Naive thymus-derived CD4-positive, alpha-beta T cell (primary cell): ENCODE measurements around the gene TATDN2. TPM values are rescaled to one million over a fixed set of nuclear protein-coding genes. Genes with fewer than 3 reads are reported as not detected.
A peak's percentile ranks its signal among the peaks of the same experiment; 100 is the strongest.

Experiments used
- ATAC-seq: fragments of 150-1000 bp; cut with Tn5 transposase; 2 replicates; pipeline ENCODE4 v1.10.0; 2021; ENCODE audit warnings: mild to moderate bottlenecking, moderate library complexity
- CTCF ChIA-PET: fragments of 350-600 bp; sonication (Branson Sonifier 250); formaldehyde crosslinking; loops from one replicate; lab custom pipeline; 2021; ENCODE audit warnings: antibody characterized with exemption; lab: Charles Lee
- POLR2A ChIA-PET: fragments of 350-600 bp; sonication (Branson Sonifier 250); formaldehyde crosslinking; loops from one replicate; lab custom pipeline; 2021; ENCODE audit warnings: antibody characterized with exemption, inconsistent platforms; lab: Charles Lee
- DNase-seq, 9 donors: peaks; one replicate each; pipeline versions ENCODE4 v3.0.0 to v3.0.0-alpha.2; 2020 to 2022; ENCODE audit warnings: mixed read lengths in 1 of 9
- H3K27ac ChIP-seq: one replicate; pipeline ENCODE4 v1.7.0; 2013; ENCODE audit warnings: mild to moderate bottlenecking, low read depth, low read length, moderate library complexity
- H3K27me3 ChIP-seq, 2 donors: one replicate each; pipeline ENCODE4 v1.7.0; 2013; ENCODE audit warnings: low read length in 2 of 2, mild to moderate bottlenecking in 2 of 2, moderate library complexity in 2 of 2; ENCODE audit not compliant: control insufficient read depth in 2 of 2, insufficient read depth in 2 of 2
- H3K36me3 ChIP-seq, 3 experiments: 1 replicate in 2 of 3; 2 replicates in 1 of 3; pipeline ENCODE4 v1.7.0; 2013; ENCODE audit warnings: low read length in 3 of 3, mild to moderate bottlenecking in 3 of 3, moderate library complexity in 1 of 3; ENCODE audit not compliant: insufficient read depth in 3 of 3, control insufficient read depth in 2 of 3
- H3K4me1 ChIP-seq, 2 donors: one replicate each; pipeline ENCODE4 v1.7.0; 2013; ENCODE audit warnings: low read length in 2 of 2, mild to moderate bottlenecking in 2 of 2, moderate library complexity in 1 of 2; ENCODE audit not compliant: control insufficient read depth in 2 of 2, insufficient read depth in 2 of 2
- H3K4me3 ChIP-seq: 2 replicates; pipeline ENCODE4 v1.7.0; 2013; ENCODE audit warnings: mild to moderate bottlenecking, low read length
- H3K9me3 ChIP-seq, 3 experiments: 1 replicate in 2 of 3; 2 replicates in 1 of 3; pipeline ENCODE4 v1.7.0; 2013; ENCODE audit warnings: low read length in 3 of 3; ENCODE audit not compliant: control insufficient read depth in 2 of 3
- H3K27ac Mint-ChIP-seq, 9 donors: one replicate each; pipeline ENCODE4 v1.8.0; 2020 to 2022; ENCODE audit warnings: mixed read lengths in 9 of 9, mild to moderate bottlenecking in 8 of 9, moderate library complexity in 5 of 9, inconsistent platforms in 2 of 9
- H3K27me3 Mint-ChIP-seq, 5 donors: one replicate each; pipeline ENCODE4 v1.8.0; 2021 to 2022; ENCODE audit warnings: mixed read lengths in 5 of 5, mild to moderate bottlenecking in 1 of 5
- H3K36me3 Mint-ChIP-seq, 5 donors: one replicate each; pipeline ENCODE4 v1.8.0; 2020 to 2022; ENCODE audit warnings: mixed read lengths in 5 of 5, mild to moderate bottlenecking in 3 of 5, inconsistent platforms in 1 of 5
- H3K4me1 Mint-ChIP-seq, 7 donors: one replicate each; pipeline ENCODE4 v1.8.0; 2020 to 2022; ENCODE audit warnings: mixed read lengths in 7 of 7, mild to moderate bottlenecking in 3 of 7, inconsistent platforms in 1 of 7
- H3K4me3 Mint-ChIP-seq, 10 donors: one replicate each; pipeline ENCODE4 v1.8.0; 2020 to 2022; ENCODE audit warnings: mild to moderate bottlenecking in 10 of 10, mixed read lengths in 10 of 10, moderate library complexity in 6 of 10, inconsistent platforms in 2 of 10
- H3K9me3 Mint-ChIP-seq, 11 donors: one replicate each; pipeline ENCODE4 v1.8.0; 2020 to 2022; ENCODE audit warnings: mixed read lengths in 11 of 11, mild to moderate bottlenecking in 4 of 11, inconsistent platforms in 1 of 11, moderate library complexity in 1 of 11
- intact Hi-C, 2 donors: fragments of 100-400 bp; cut with micrococcal nuclease; formaldehyde crosslinking; loops; one replicate each; pipeline ENCODE4 v1.15.1; 2023
- polyA plus RNA-seq, 2 donors: library from polyadenylated mRNA; unstranded; fragments of 300-500 nt; fragmentation: Illumina TruSeq; gene quantifications; one replicate each; pipeline ENCODE4 v1.2.3, GENCODE V29; 2021
- total RNA-seq, 6 experiments: library from RNA in 5 of 6; stranded (reverse) in 5 of 6; gene quantifications; 1 replicate in 5 of 6; 2 replicates in 1 of 6; pipeline ENCODE4 v1.2.3 and lab custom pipeline; 2021 to 2026

TATDN2 gene
- total and polyA plus RNA-seq, 7 experiments from 2014 or later: 12.9 to 88.8 (median 68.7) TPM

DNA sequence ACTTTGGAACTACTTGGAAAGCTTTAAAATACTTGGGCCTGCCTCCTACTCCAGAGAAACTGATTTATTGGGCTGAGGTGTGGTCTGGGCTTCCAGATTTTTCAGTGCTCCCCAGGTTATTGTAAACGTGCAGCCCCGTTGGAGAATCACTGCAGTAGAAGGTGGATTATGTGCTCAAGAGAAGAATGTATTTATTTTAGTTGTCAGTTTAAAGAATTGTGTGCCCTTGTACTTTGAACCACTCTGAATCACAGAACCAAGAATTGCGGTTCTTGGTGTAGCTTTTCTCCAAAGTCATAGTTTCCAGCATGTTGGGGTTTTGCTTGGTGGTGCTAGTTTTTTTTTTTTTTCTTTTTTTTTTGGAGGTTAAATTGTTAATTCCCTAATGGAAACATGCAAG, 1.6 kb downstream of the TATDN2 start:
- peak overlapping the region; percentile 96 to 100 (median 99) for H3K4me3 Mint-ChIP-seq
- ChIA-PET CTCF (interaction anchor here (0.6 kb wide), 1 partner anchor 51 kb away, joined by 4 read pairs; no protein-coding TSS in a partner anchor), POLR2A (interaction anchor here (1.3 to 6.0 kb wide), 3 partner anchors 9 to 56 kb away, joined by 3 to 71 read pairs (median 4); no protein-coding TSS in a partner anchor)
- Histone ChIP-seq H3K27me3 (no peaks in the 10 kb centered on the region), H3K36me3 (peaks cover 0 to 32% (median 4%) of the 10 kb centered on the region in 3 experiments), H3K4me1 (peaks cover 34 to 38% of the 10 kb centered on the region in 2 donors), H3K27ac (peak overlapping the region; percentile 80), H3K9me3 (peaks cover 0 to 9% (median 7%) of the 10 kb centered on the region in 3 experiments), H3K4me3 (peak overlapping the region; percentile 99)
- peak in 2 of 9 donors; percentile 33 for DNase-seq
- H3K36me3 Mint-ChIP-seq: peaks cover 13 to 75% (median 24%) of the 10 kb centered on the region in 5 donors
- H3K9me3 Mint-ChIP-seq: peaks cover 0 to 15% (median 7%) of the 10 kb centered on the region in 11 donors
- ATAC-seq: no peak
- peaks cover 54 to 69% (median 58%) of the 10 kb centered on the region in 7 donors for H3K4me1 Mint-ChIP-seq
- intact Hi-C loops: loop anchor here (1.0 to 2.0 kb wide), 6 partner anchors 37 to 853 kb away; partner anchors contain the start of genes SETD5 (in 2 of the 2), ARPC4 (in 1 of the 2), BRPF1 (in 1 of the 2) and FANCD2 (in 1 of the 2)
- H3K27ac Mint-ChIP-seq: peak overlapping the region; percentile 83 to 96 (median 92)
- H3K27me3 Mint-ChIP-seq: no peaks in the 10 kb centered on the region

DNA sequence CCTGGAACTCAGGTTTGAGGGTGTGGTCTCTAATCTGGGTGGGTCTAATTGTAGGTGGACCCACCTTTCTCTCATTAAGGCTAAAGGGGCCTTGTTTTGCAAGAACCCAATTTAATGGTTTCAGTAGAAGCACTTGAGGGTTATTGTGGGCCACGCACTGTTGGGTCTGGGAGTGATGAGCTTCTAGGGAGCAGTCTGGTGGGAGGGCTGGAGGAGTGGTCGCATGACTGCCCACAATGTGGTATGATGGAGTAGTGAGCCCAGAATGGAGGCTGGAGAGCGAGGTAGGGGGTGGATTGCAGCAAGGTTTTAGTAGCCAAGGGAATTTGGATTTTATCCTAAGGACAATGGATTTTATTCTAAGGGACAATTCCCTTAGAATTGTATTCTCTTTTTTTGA, 2.7 kb downstream of the TATDN2 start:
- intact Hi-C loops: no loop called here
- H3K36me3 ChIP-seq: peaks cover 0 to 36% (median 4%) of the 10 kb centered on the region in 3 experiments
- CTCF ChIA-PET: interaction anchor here (0.7 to 1.2 kb wide), 2 partner anchors 13 to 42 kb away, joined by 3 read pairs; no protein-coding TSS in a partner anchor
- peaks cover 0 to 1% (median 0%) of the 10 kb centered on the region in 3 experiments for H3K9me3 ChIP-seq
- no peak for ATAC-seq
- H3K4me1 ChIP-seq: peaks cover 34 to 38% of the 10 kb centered on the region in 2 donors
- Mint-ChIP-seq H3K9me3 (peaks cover 0 to 10% (median 2%) of the 10 kb centered on the region in 11 donors), H3K4me3 (peak overlapping the region; percentile 96 to 100 (median 99)), H3K27me3 (no peaks in the 10 kb centered on the region), H3K36me3 (peaks cover 13 to 70% (median 24%) of the 10 kb centered on the region in 5 donors), H3K27ac (peak overlapping the region; percentile 83 to 96 (median 92)), H3K4me1 (peaks cover 57 to 80% (median 68%) of the 10 kb centered on the region in 7 donors)
- peak overlapping the region; percentile 99 for H3K4me3 ChIP-seq
- H3K27me3 ChIP-seq: no peaks in the 10 kb centered on the region
- DNase-seq: no peak
- POLR2A ChIA-PET: interaction anchor here (1.2 to 6.0 kb wide), 4 partner anchors 8 to 57 kb away, joined by 3 to 71 read pairs (median 4); no protein-coding TSS in a partner anchor
- peak overlapping the region; percentile 23 for H3K27ac ChIP-seq

DNA sequence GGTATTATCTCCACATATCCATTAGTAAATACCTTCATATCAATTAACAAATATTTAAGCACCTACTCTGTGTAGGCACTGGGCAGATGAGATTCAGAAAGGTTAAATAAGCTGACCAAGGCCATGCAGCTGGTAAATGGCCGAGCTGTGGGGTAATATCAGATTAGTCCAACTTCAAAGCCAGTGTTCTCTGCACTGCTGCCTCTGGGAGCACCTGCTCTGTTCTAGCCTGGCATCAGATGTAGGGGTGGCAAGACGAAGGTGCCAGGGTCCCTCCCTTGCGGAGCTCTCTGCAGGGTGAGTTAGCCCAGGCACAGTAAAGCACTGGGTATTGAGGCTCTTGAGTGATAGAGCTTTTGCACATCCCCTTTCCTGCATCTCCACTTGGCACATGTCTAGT, 5.5 kb downstream of the TATDN2 start:
- Mint-ChIP-seq H3K4me1 (peaks cover 57 to 90% (median 73%) of the 10 kb centered on the region in 7 donors), H3K9me3 (no peaks in the 10 kb centered on the region), H3K27ac (peak overlapping the region; percentile 41 to 88 (median 75)), H3K36me3 (peaks cover 18 to 59% (median 29%) of the 10 kb centered on the region in 5 donors), H3K27me3 (no peaks in the 10 kb centered on the region), H3K4me3 (peak overlapping the region in 8 of 10 donors; percentile 10 to 96 (median 46))
- intact Hi-C loops: no loop called here
- peaks cover 32% of the 10 kb centered on the region in 2 donors for H3K4me1 ChIP-seq
- H3K27me3 ChIP-seq: no peaks in the 10 kb centered on the region
- ChIA-PET POLR2A (interaction anchor here (1.9 kb wide), 1 partner anchor 10 kb away, joined by 10 read pairs; no protein-coding TSS in a partner anchor), CTCF (no interaction called here)
- H3K9me3 ChIP-seq: no peaks in the 10 kb centered on the region
- ATAC-seq: no peak
- no peak overlapping the region for H3K27ac ChIP-seq
- no peak overlapping the region for H3K4me3 ChIP-seq
- H3K36me3 ChIP-seq: peaks cover 0 to 47% (median 4%) of the 10 kb centered on the region in 3 experiments
- no peak for DNase-seq

DNA sequence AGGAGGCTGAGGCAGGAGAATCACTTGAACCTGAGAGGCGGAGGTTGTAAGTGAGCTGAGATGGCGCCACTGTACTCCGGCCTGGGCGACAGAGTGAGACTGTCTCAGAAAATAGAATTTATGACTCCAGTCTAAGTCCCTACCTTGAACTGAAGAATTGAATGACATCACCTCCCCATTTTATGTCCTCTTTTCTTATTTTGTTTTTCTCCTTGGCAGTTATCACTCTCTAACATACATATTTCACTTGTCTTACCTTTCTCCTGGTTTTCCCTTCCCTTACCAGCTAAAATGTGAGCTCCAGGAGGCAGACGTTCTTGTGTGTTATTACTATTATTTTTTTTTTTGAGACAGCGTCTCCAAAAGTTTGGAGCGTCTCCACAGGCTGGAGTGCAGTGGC, 7.6 kb downstream of the TATDN2 start:
- Mint-ChIP-seq H3K4me3 (peak overlapping the region in 3 of 10 donors; percentile 2 to 53 (median 9)), H3K4me1 (peaks cover 44 to 95% (median 75%) of the 10 kb centered on the region in 7 donors)
- POLR2A ChIA-PET: interaction anchor here (0.9 to 2.7 kb wide), 2 partner anchors 13 to 70 kb away, joined by 3 to 14 read pairs; no protein-coding TSS in a partner anchor

DNA sequence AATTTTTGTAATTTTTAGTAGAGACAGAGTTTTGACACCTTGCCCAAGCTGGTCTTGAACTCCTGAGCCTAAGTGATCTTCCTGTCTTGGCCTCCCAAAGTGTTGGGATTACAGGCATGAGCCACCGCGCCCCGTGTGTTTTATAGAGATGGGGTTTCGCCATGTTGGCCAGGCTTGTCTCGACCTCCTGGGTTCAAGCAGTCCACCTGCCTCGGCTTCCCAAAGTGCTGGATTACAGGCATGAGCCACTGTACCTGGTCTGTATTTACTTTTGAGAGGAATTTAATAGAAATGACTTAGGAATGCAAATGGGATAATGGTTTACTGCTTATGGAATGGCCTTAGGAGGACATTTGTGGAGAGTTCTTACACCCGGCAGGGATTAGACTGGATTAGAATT, 10.8 kb downstream of the TATDN2 start:
- intact Hi-C loops: no loop called here
- peaks cover 41 to 95% (median 79%) of the 10 kb centered on the region in 7 donors for H3K4me1 Mint-ChIP-seq
- Histone ChIP-seq H3K9me3 (no peaks in the 10 kb centered on the region), H3K36me3 (peaks cover 0 to 49% (median 11%) of the 10 kb centered on the region in 3 experiments), H3K4me1 (peaks cover 21 to 27% of the 10 kb centered on the region in 2 donors), H3K27ac (no peak overlapping the region), H3K4me3 (no peak overlapping the region), H3K27me3 (no peaks in the 10 kb centered on the region)
- ATAC-seq (no peak), DNase-seq (no peak)
- H3K4me3 Mint-ChIP-seq: peak overlapping the region in 1 of 10 donors; percentile 28
- peaks cover 11 to 57% (median 42%) of the 10 kb centered on the region in 5 donors for H3K36me3 Mint-ChIP-seq
- no peaks in the 10 kb centered on the region for H3K9me3 Mint-ChIP-seq
- peak overlapping the region; percentile 14 to 97 (median 83) for H3K27ac Mint-ChIP-seq
- no peaks in the 10 kb centered on the region for H3K27me3 Mint-ChIP-seq
- ChIA-PET CTCF (interaction anchor here (0.6 kb wide), 2 partner anchors 22 to 146 kb away, joined by 3 to 4 read pairs; no protein-coding TSS in a partner anchor), POLR2A (interaction anchor here (1.0 to 1.8 kb wide), 2 partner anchors 9 to 327 kb away, joined by 4 read pairs; no protein-coding TSS in a partner anchor)

More for the DNA sequence above, 7.6 kb downstream of the TATDN2 start:
- H3K4me1 ChIP-seq: peaks cover 20 to 28% of the 10 kb centered on the region in 2 donors
- Mint-ChIP-seq H3K27ac (peak overlapping the region in 8 of 9 donors; percentile 17 to 83 (median 57)), H3K9me3 (no peaks in the 10 kb centered on the region), H3K36me3 (peaks cover 16 to 56% (median 37%) of the 10 kb centered on the region in 5 donors), H3K27me3 (no peaks in the 10 kb centered on the region)
- DNase-seq (no peak), ATAC-seq (no peak)
- intact Hi-C loops: no loop called here
- H3K27ac ChIP-seq: peak overlapping the region; percentile 7
- H3K4me3 ChIP-seq: no peak overlapping the region
- H3K36me3 ChIP-seq: peaks cover 4 to 53% (median 11%) of the 10 kb centered on the region in 3 experiments
- no peaks in the 10 kb centered on the region for H3K9me3 ChIP-seq
- CTCF ChIA-PET: interaction anchor here (0.6 to 0.7 kb wide), 2 partner anchors 23 to 28 kb away, joined by 3 read pairs; no protein-coding TSS in a partner anchor
- no peaks in the 10 kb centered on the region for H3K27me3 ChIP-seq

DNA sequence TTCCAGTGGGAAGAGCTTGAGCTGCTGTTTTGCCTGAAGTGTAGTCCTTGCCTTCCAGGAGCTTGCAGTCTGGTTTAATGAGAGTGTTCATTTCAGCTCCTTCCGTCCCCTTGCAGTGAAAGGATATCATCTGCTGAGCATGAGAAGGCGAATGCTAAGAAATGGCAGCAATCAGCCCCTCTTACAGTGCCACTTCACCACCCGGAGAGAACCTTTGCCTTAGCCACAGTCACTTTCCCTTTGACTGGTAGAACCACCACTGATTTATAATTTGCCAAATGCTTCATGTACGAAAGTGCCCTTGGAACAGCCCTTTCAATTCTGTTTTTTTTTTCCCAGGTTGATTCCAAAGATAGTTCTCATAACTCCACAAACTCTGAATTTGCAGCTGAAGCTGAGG, 11.5 kb downstream of the TATDN2 start:
- Histone ChIP-seq H3K27me3 (no peaks in the 10 kb centered on the region), H3K9me3 (no peaks in the 10 kb centered on the region), H3K36me3 (peaks cover 0 to 44% (median 11%) of the 10 kb centered on the region in 3 experiments), H3K27ac (no peak overlapping the region), H3K4me3 (no peak overlapping the region), H3K4me1 (peaks cover 25 to 32% of the 10 kb centered on the region in 2 donors)
- Mint-ChIP-seq H3K36me3 (peaks cover 11 to 53% (median 38%) of the 10 kb centered on the region in 5 donors), H3K27me3 (no peaks in the 10 kb centered on the region), H3K4me3 (peak overlapping the region in 3 of 10 donors; percentile 20 to 51 (median 28)), H3K4me1 (peaks cover 39 to 95% (median 75%) of the 10 kb centered on the region in 7 donors), H3K9me3 (no peaks in the 10 kb centered on the region), H3K27ac (peak overlapping the region; percentile 21 to 97 (median 83))
- CTCF ChIA-PET: no interaction called here
- ATAC-seq: no peak
- intact Hi-C loops: loop anchor here in 1 of 2 donors (5.0 kb wide), 1 partner anchor 63 kb away; the partner anchor contains the start of gene SEC13
- no peak for DNase-seq
- POLR2A ChIA-PET: interaction anchor here (0.5 to 4.7 kb wide), 5 partner anchors 10 to 421 kb away, joined by 3 to 71 read pairs (median 4); partner anchors contain the start of gene TATDN2
